Measurements from ENCODE around the gene MINDY4. TPM values are rescaled to one million over a fixed set of nuclear protein-coding genes. Genes with fewer than 3 reads are reported as not detected.

Gene MINDY4
- total RNA-seq, 1 experiment from 2014 or later: 2.1 TPM

DNA sequence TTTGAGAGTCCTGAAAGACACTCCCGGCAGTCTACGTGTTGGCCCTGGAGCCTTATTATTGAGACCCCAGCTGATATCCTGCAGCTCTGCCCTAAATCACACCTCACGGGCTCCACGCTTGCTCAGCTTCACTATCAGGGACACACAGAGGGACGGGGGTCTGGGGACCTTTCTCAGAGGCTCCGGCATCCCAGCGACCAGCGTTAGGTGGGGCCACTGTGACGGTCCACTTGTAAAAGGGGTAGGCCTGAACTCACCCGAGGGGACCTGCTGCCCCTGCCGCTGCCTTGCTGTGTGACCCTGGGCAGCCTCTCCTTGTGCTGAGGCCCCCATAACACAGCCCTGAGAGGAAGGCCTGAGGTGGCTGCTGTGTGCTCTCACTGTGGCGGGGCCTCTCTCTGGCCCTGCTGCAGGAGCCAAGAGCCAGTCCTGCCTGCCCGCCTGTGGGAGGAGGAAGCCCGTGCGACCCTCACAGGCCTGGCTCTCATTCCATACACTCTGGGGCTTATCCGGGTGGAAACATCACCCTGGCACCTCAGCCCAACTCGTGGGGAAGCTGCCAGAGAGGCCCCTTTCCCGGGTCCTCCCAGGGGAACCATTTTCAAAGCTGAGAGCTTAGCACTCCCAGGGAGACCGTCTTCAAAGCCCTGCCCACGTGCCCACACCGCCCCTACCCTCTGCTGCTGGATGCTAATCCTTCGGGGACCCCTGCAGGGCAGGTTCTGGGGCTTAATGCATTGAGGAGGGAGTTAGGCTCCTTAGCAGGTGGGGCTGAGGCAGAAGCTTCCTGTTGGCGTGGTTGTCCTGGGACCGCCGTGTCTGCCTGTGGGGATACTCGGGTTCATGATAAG is 162.1 kb downstream of the MINDY4 start:
- Histone ChIP-seq H3K4me3 (ENCODE audit: low read depth, low read length) (no peak overlapping the region), H3K4me1 (no peaks in the 10 kb centered on the region), H3K36me3 (ENCODE audit: control insufficient read depth, insufficient read depth, low read length) (no peaks in the 10 kb centered on the region), H3K9me3 (no peaks in the 10 kb centered on the region), H3K27me3 (replicated peaks; ENCODE audit: control insufficient read depth, insufficient read depth, low read length) (no peaks in the 10 kb centered on the region)
- Mint-ChIP-seq H3K36me3 (ENCODE audit: insufficient read depth, unreplicated experiment) (no peaks in the 10 kb centered on the region), H3K27me3 (ENCODE audit: insufficient read depth, unreplicated experiment) (no peaks in the 10 kb centered on the region), H3K4me1 (ENCODE audit: low read depth, unreplicated experiment) (peaks cover 6% of the 10 kb centered on the region), H3K4me3 (ENCODE audit: unreplicated experiment) (no peak overlapping the region), H3K27ac (ENCODE audit: unreplicated experiment) (no peak overlapping the region), H3K9me3 (ENCODE audit: unreplicated experiment) (no peaks in the 10 kb centered on the region)
- intact Hi-C loops (cut with micrococcal nuclease; ENCODE audit: unreplicated experiment): no loop called here
- TF ChIP-seq, protein P1, sequence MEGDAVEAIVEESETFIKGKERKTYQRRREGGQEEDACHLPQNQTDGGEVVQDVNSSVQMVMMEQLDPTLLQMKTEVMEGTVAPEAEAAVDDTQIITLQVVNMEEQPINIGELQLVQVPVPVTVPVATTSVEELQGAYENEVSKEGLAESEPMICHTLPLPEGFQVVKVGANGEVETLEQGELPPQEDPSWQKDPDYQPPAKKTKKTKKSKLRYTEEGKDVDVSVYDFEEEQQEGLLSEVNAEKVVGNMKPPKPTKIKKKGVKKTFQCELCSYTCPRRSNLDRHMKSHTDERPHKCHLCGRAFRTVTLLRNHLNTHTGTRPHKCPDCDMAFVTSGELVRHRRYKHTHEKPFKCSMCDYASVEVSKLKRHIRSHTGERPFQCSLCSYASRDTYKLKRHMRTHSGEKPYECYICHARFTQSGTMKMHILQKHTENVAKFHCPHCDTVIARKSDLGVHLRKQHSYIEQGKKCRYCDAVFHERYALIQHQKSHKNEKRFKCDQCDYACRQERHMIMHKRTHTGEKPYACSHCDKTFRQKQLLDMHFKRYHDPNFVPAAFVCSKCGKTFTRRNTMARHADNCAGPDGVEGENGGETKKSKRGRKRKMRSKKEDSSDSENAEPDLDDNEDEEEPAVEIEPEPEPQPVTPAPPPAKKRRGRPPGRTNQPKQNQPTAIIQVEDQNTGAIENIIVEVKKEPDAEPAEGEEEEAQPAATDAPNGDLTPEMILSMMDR (IDR thresholded peaks at IDR 0.05; ENCODE audit: insufficient read depth in 1 of 2, low read depth in 1 of 2, low read length in 1 of 2, severe bottlenecking in 1 of 2, unreplicated experiment in 1 of 2): no peak
- BruUV-seq (replicated peaks): no TSS peak
- CTCF ChIA-PET: interaction anchor here (0.8 kb wide), 1 partner anchor 177 kb away, joined by 4 read pairs; no protein-coding TSS in a partner anchor
- peak in 1 of 2 experiments; percentile 22 for DNase-seq
- POLR2A ChIA-PET: no interaction called here

GRCh38 chr7:30934225-30934624 is 163.0 kb downstream of the MINDY4 start:
- H3K4me3 Mint-ChIP-seq (ENCODE audit: unreplicated experiment): no peak overlapping the region
- Histone ChIP-seq H3K4me3 (ENCODE audit: low read depth, low read length) (no peak overlapping the region), H3K27me3 (replicated peaks; ENCODE audit: control insufficient read depth, insufficient read depth, low read length) (no peaks in the 10 kb centered on the region), H3K36me3 (ENCODE audit: control insufficient read depth, insufficient read depth, low read length) (no peaks in the 10 kb centered on the region), H3K4me1 (no peaks in the 10 kb centered on the region), H3K9me3 (no peaks in the 10 kb centered on the region)
- peaks cover 6% of the 10 kb centered on the region for H3K4me1 Mint-ChIP-seq (ENCODE audit: low read depth, unreplicated experiment)
- no peaks in the 10 kb centered on the region for H3K27me3 Mint-ChIP-seq (ENCODE audit: insufficient read depth, unreplicated experiment)
- POLR2A ChIA-PET: no interaction called here
- no TSS peak for BruUV-seq (replicated peaks)
- intact Hi-C loops (cut with micrococcal nuclease; ENCODE audit: unreplicated experiment): no loop called here
- no peak overlapping the region for H3K27ac Mint-ChIP-seq (ENCODE audit: unreplicated experiment)
- DNase-seq: no peak
- no peaks in the 10 kb centered on the region for H3K9me3 Mint-ChIP-seq (ENCODE audit: unreplicated experiment)
- CTCF ChIA-PET: interaction anchor here (0.8 kb wide), 1 partner anchor 178 kb away, joined by 4 read pairs; no protein-coding TSS in a partner anchor
- no peaks in the 10 kb centered on the region for H3K36me3 Mint-ChIP-seq (ENCODE audit: insufficient read depth, unreplicated experiment)
- TF ChIP-seq, protein P1 (IDR thresholded peaks at IDR 0.05; ENCODE audit: insufficient read depth in 1 of 2, low read depth in 1 of 2, low read length in 1 of 2, severe bottlenecking in 1 of 2, unreplicated experiment in 1 of 2): no peak

- no TSS peak for BruUV-seq (replicated peaks)
- H3K27me3 Mint-ChIP-seq (ENCODE audit: insufficient read depth, unreplicated experiment): no peaks in the 10 kb centered on the region
- no peaks in the 10 kb centered on the region for H3K36me3 ChIP-seq (ENCODE audit: control insufficient read depth, insufficient read depth, low read length)
- ChIA-PET POLR2A (no interaction called here), CTCF (interaction anchor here (0.5 to 1.9 kb wide), 2 partner anchors 10 to 55 kb away, joined by 4 to 5 read pairs; no protein-coding TSS in a partner anchor)
- DNase-seq: no peak
- no peak overlapping the region for H3K4me3 ChIP-seq (ENCODE audit: low read depth, low read length)
- no peaks in the 10 kb centered on the region for H3K9me3 Mint-ChIP-seq (ENCODE audit: unreplicated experiment)
- no peaks in the 10 kb centered on the region for H3K9me3 ChIP-seq
- H3K36me3 Mint-ChIP-seq (ENCODE audit: insufficient read depth, unreplicated experiment): no peaks in the 10 kb centered on the region
- no peaks in the 10 kb centered on the region for H3K27me3 ChIP-seq (replicated peaks; ENCODE audit: control insufficient read depth, insufficient read depth, low read length)
- no peaks in the 10 kb centered on the region for H3K4me1 ChIP-seq
- intact Hi-C loops (cut with micrococcal nuclease; ENCODE audit: unreplicated experiment): no loop called here
- TF ChIP-seq, protein P1 (IDR thresholded peaks at IDR 0.05; ENCODE audit: insufficient read depth in 1 of 2, low read depth in 1 of 2, low read length in 1 of 2, severe bottlenecking in 1 of 2, unreplicated experiment in 1 of 2): no peak
- H3K4me1 Mint-ChIP-seq (ENCODE audit: low read depth, unreplicated experiment): peaks cover 6% of the 10 kb centered on the region
- no peak overlapping the region for H3K4me3 Mint-ChIP-seq (ENCODE audit: unreplicated experiment)
- no peak overlapping the region for H3K27ac Mint-ChIP-seq (ENCODE audit: unreplicated experiment)
These were observed 163.7 kb downstream of the MINDY4 start for GRCh38 chr7:30934732-30935568.
